Effector memory CD8-positive, alpha-beta T cell (primary cell): ENCODE data around the gene CREB3L2.
"Not testable (repeated sequence)": the region's sequence is repeated elsewhere in the genome, so short reads cannot be mapped to it uniquely, and the experiment has no call there.

ENCODE experiments used
- ATAC-seq: fragments of 150-1000 bp; cut with Tn5 transposase; replicated peaks from 2 replicates; pipeline ENCODE4 v1.10.0; 2021; ENCODE audit warnings: mild to moderate bottlenecking, moderate library complexity
- DNase-seq, 3 experiments: peaks; one replicate each; pipeline ENCODE4 v3.0.0; 2021
- H3K27ac Mint-ChIP-seq, 2 donors: one replicate each; pipeline ENCODE4 v1.8.0; 2022; ENCODE audit warnings: mild to moderate bottlenecking in 2 of 2, mixed read lengths in 2 of 2, moderate library complexity in 2 of 2
- H3K27me3 Mint-ChIP-seq, 2 donors: one replicate each; pipeline ENCODE4 v1.8.0; 2022; ENCODE audit warnings: mixed read lengths in 2 of 2
- H3K36me3 Mint-ChIP-seq: one replicate; pipeline ENCODE4 v1.8.0; 2022; ENCODE audit warnings: mild to moderate bottlenecking, moderate library complexity, mixed read lengths; ENCODE audit not compliant: insufficient read depth
- H3K4me1 Mint-ChIP-seq, 2 donors: one replicate each; pipeline ENCODE4 v1.8.0; 2022; ENCODE audit warnings: low read depth in 2 of 2, mixed read lengths in 2 of 2
- H3K4me3 Mint-ChIP-seq, 2 donors: one replicate each; pipeline ENCODE4 v1.8.0; 2022; ENCODE audit warnings: mild to moderate bottlenecking in 2 of 2, mixed read lengths in 2 of 2, moderate library complexity in 2 of 2
- H3K9me3 Mint-ChIP-seq, 2 donors: one replicate each; pipeline ENCODE4 v1.8.0; 2022; ENCODE audit warnings: mixed read lengths in 2 of 2

CREB3L2 gene

DNA sequence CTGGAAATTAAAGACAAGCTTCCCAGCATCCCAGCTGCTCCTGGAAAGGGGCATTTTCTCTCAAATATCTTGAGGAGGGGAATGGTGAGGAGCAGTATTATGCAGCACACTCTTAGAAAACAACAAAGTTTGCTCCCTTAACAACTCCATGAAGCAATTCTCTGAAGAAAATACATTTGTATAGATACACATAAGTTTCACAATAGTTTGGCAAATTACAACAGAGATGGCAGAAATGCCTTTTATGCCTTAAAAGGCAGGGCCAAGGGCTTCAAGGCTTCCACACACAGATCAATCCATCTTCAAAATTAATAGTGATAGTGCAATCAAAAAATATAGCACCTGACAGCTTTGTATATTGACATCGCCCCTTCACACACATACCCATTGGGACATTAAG, 167.3 kb downstream of the CREB3L2 start:
- Mint-ChIP-seq H3K27ac (no peak overlapping the region), H3K36me3 (no peaks in the 10 kb centered on the region), H3K4me3 (no peak overlapping the region), H3K27me3 (peaks cover 35 to 44% of the 10 kb centered on the region in 2 donors), H3K4me1 (no peaks in the 10 kb centered on the region), H3K9me3 (no peaks in the 10 kb centered on the region)
- no peak for ATAC-seq
- no peak for DNase-seq

DNA sequence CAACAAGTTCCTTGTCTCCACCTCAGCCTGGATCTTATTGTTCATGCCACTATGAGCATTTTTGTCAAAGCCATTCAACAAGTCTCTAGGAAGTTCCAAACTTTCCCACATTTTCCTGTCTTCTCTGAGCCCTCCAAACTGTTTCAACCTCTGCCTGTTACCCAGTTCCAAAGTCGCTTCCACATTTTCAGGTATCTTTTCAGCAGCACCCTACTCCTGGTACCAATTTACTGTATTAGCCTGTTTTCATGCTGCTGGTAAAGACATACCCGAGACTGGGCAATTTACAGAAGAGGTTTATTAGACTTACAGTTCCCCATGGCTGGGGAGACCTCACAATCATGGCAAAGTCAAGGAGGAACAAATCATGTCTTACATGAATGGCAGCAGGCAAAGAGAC, 168.9 kb downstream of the CREB3L2 start:
- H3K9me3 Mint-ChIP-seq, H3K4me1 Mint-ChIP-seq, H3K4me3 Mint-ChIP-seq, ATAC-seq, DNase-seq, H3K27ac Mint-ChIP-seq, H3K36me3 Mint-ChIP-seq: not testable (repeated sequence)
- peaks cover 30 to 34% of the 10 kb centered on the region in 2 donors for H3K27me3 Mint-ChIP-seq

DNA sequence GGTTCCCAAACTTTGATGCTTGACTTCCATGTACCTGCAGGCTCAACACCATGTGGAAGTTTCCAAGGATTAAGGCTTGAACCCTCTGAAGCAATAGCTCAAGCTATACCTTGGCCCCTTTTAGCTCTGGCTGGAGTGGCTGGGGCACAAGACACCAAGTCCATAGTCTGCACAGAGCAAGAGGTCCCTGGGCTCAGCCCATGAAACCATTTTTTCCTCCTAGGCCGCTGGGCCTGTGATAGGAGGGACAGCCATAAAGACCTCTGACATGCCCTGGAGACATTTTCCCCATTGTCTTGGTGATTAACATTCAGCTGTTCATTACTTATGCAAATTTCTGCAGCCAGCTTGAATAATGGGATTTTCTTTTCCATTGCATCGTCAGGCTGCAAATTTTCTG, 169.5 kb downstream of the CREB3L2 start:
- H3K4me1 Mint-ChIP-seq, result no peaks in the 10 kb centered on the region
- H3K27ac Mint-ChIP-seq, result no peak overlapping the region
- no peaks in the 10 kb centered on the region for H3K9me3 Mint-ChIP-seq
- DNase-seq (no peak), ATAC-seq (no peak)
- H3K4me3 Mint-ChIP-seq, result no peak overlapping the region
- H3K36me3 Mint-ChIP-seq, result no peaks in the 10 kb centered on the region
- H3K27me3 Mint-ChIP-seq, result peaks cover 26 to 34% of the 10 kb centered on the region in 2 donors

DNA sequence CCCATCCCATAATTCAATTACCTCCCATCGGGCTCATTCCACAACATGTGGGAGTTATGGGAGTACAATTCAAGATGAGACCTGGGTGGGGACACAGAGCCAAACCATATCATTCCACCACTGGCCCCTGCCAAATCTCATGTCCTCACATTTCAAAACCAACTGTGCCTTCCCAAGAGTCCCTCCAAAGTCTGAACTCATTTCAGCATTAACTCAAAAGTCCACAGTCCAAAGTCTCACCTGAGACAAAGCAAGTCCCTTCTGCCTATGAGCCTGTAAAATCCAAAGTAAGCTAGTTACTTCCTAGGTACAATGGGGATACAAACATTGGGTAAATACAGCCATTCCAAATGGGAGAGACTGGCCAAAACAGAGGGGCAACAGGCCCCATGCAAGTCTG, 170.3 kb downstream of the CREB3L2 start:
- H3K4me1 Mint-ChIP-seq, H3K27ac Mint-ChIP-seq, H3K4me3 Mint-ChIP-seq, H3K36me3 Mint-ChIP-seq, DNase-seq, ATAC-seq, H3K9me3 Mint-ChIP-seq: not testable (repeated sequence)
- peaks cover 19 to 26% of the 10 kb centered on the region in 2 donors for H3K27me3 Mint-ChIP-seq

DNA sequence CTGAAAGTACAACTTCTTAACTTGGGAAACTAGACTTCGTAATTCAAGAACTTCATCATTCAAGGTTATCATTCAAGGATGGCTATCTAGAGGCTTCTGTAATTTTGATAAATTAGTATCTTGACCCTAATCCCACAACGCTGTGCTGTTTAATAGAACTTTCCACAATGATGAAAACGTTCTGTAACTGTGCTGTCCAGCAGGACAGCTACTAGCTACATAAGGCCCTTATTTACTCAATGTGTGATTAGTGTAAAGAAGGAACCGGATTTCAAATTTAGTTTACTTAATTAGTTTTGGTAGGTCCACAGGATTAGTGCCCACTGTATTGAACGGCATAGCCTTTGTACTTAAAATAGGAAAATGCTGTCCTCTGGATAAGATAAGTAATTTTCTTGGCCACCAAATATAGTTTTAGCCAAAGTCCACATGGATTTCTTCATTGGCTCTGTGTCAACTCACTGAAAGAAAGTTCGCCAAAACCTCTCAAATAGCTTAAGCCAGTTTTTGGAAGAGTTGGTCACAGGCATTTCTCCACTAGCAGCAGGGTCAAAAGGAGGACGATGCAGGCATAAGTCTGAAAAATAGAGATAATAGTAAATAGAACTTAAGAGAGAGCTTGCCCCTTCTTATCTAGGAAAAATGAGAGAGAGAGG, 172.4 kb downstream of the CREB3L2 start:
- Mint-ChIP-seq H3K36me3 (no peaks in the 10 kb centered on the region), H3K4me1 (no peaks in the 10 kb centered on the region), H3K27ac (no peak overlapping the region), H3K27me3 (peaks cover 8 to 13% of the 10 kb centered on the region in 2 donors), H3K4me3 (no peak overlapping the region), H3K9me3 (no peaks in the 10 kb centered on the region)
- ATAC-seq (no peak), DNase-seq (no peak)

DNA sequence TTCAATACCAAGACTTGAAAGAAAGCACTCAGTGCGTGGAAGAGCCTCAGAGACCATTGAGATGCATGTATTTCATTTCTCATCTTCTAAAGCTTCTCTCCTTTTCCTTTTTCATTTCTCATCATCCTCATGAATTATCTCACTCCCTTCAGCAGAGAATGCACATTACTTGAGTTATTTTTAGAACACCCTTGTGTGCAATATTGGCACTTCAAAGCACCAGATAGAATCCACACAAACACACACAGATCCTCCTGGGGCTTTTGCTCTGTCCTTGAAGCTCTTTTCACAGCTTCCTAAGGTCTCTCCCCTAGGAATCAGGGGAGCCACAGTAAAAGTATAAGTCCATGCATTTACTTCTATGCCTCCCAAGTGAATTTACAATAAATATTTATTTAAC, 173.4 kb downstream of the CREB3L2 start:
- Mint-ChIP-seq H3K36me3 (no peaks in the 10 kb centered on the region), H3K4me3 (no peak overlapping the region), H3K27ac (no peak overlapping the region), H3K27me3 (peaks cover 8 to 12% of the 10 kb centered on the region in 2 donors), H3K4me1 (no peaks in the 10 kb centered on the region), H3K9me3 (no peaks in the 10 kb centered on the region)
- no peak for ATAC-seq
- DNase-seq, result no peak

DNA sequence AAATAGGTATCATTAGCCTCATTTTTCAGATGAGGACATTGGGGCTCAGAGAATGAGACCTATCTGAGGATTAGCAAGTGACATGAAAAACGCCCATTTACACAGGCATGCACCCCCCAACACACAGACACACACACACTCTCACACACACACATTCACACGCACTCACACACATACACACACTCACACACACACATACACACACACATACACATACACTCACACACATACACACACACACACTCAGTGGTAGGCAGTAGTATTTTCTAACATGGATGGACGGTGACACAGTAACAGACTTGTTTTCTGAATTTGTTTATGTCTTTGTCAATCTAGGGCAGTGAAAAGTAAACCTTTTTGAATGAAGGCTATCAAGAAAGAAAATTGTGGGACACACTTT, 176.4 kb downstream of the CREB3L2 start:
- H3K9me3 Mint-ChIP-seq, result no peaks in the 10 kb centered on the region
- H3K27me3 Mint-ChIP-seq, result peaks cover 16 to 27% of the 10 kb centered on the region in 2 donors
- H3K36me3 Mint-ChIP-seq, result no peaks in the 10 kb centered on the region
- ATAC-seq, result no peak
- H3K4me1 Mint-ChIP-seq, result no peaks in the 10 kb centered on the region
- no peak overlapping the region for H3K27ac Mint-ChIP-seq
- DNase-seq, result no peak
- no peak overlapping the region for H3K4me3 Mint-ChIP-seq
